HepG2 (cell line): Measurements from ENCODE around the gene ITPK1. TPM values are rescaled to one million over a fixed set of nuclear protein-coding genes. Genes with fewer than 3 reads are reported as not detected.

Experiments
- ATAC-seq: fragments of 200-7000 bp; cut with Tn5 transposase; 3 replicates; pipeline ENCODE4 v1.9.1; 2020; ENCODE audit warnings: mild to moderate bottlenecking, moderate library complexity
- BruUV-seq: library from RNA; stranded (reverse); fragments of 400-500 nt; replicated peaks from 2 replicates; lab custom pipeline; 2021; lab: Mats Ljungman, UMichigan
- CTCF ChIA-PET: fragments of 300-600 bp; formaldehyde crosslinking; extraction: SDS; loops from one replicate; lab custom pipeline; 2021; ENCODE audit warnings: low total read pairs, inconsistent platforms, low intra/inter-chr PET ratio; lab: Yijun Ruan, JAX
- POLR2A ChIA-PET: fragments of 350-600 bp; sonication (Branson Sonifier 250); formaldehyde crosslinking; loops from one replicate; lab custom pipeline; 2020; ENCODE audit warnings: antibody characterized with exemption, inconsistent platforms; lab: Yijun Ruan, JAX
- DNase-seq: peaks from one replicate; pipeline ENCODE4 v3.0.0-alpha.2; 2015; ENCODE audit warnings: low spot score
- FAIRE-seq: peaks from 3 replicates; lab custom pipeline; 2011; peaks lifted over from hg19 to GRCh38; lab: Jason Lieb, UNC
- H2AFZ ChIP-seq: one replicate; pipeline ENCODE4 v1.6.1; 2011; ENCODE audit warnings: low read length, inconsistent platforms
- H3K27ac ChIP-seq: fragments of 300-600 bp; 3 replicates; pipeline ENCODE4 v1.8.0; 2011; ENCODE audit warnings: mixed run types, mild to moderate bottlenecking, mixed read lengths, low read length, inconsistent platforms; ENCODE audit not compliant: insufficient read depth; ENCODE audit errors: extremely low read length
- H3K27me3 ChIP-seq, 2 experiments: fragments of 200-600 bp in 1 of 2; 2 replicates in 1 of 2; 3 replicates in 1 of 2; pipeline versions ENCODE4 v1.6.0 to v1.8.0; 2011; ENCODE audit warnings: low read length in 2 of 2, mild to moderate bottlenecking in 2 of 2, moderate library complexity in 2 of 2, inconsistent platforms in 1 of 2; ENCODE audit not compliant: insufficient read depth in 2 of 2, control insufficient read depth in 1 of 2
- H3K36me3 ChIP-seq, 2 experiments: fragments of 200-600 bp in 1 of 2; replicated peaks in 1 of 2; 2 replicates in 1 of 2; 3 replicates in 1 of 2; pipeline versions ENCODE4 v1.5.1 to v1.8.0; 2011; ENCODE audit warnings: low read length in 2 of 2, inconsistent platforms in 1 of 2; ENCODE audit not compliant: insufficient read depth in 2 of 2, control insufficient read depth in 1 of 2
- H3K4me1 ChIP-seq: 2 replicates; pipeline ENCODE4 v1.5.1; 2012; ENCODE audit warnings: low read length, inconsistent platforms; ENCODE audit not compliant: insufficient read depth
- H3K4me2 ChIP-seq: 2 replicates; pipeline ENCODE4 v1.6.0; 2011; ENCODE audit warnings: low read depth, low read length, inconsistent platforms
- H3K4me3 ChIP-seq, 3 experiments: fragments of 200-600 bp in 1 of 3; sonication (generic), shearing (Covaris generic) in 1 of 3; replicated peaks in 1 of 3; 2 replicates each; pipeline ENCODE4 v1.5.1; 2011 to 2016; ENCODE audit warnings: low read length in 3 of 3, inconsistent platforms in 2 of 3, low read depth in 2 of 3, mild to moderate bottlenecking in 2 of 3, control low read depth in 1 of 3, mixed read lengths in 1 of 3; ENCODE audit not compliant: insufficient read depth in 1 of 3
- H3K79me2 ChIP-seq: one replicate; pipeline ENCODE4 v1.6.1; 2011; ENCODE audit warnings: low read length, inconsistent platforms; ENCODE audit not compliant: insufficient read depth
- H3K9ac ChIP-seq: 2 replicates; pipeline ENCODE4 v1.6.0; 2011; ENCODE audit warnings: mild to moderate bottlenecking, low read depth, low read length, inconsistent platforms; ENCODE audit not compliant: insufficient read depth
- H3K9me3 ChIP-seq: 2 replicates; pipeline ENCODE4 v1.5.1; 2012; ENCODE audit warnings: mild to moderate bottlenecking, low read length
- H4K20me1 ChIP-seq: 2 replicates; pipeline ENCODE4 v1.6.0; 2011; ENCODE audit warnings: inconsistent platforms, mild to moderate bottlenecking, low read length, moderate library complexity; ENCODE audit not compliant: insufficient read depth
- CTCF ChIP-seq: sonication (generic); formaldehyde crosslinking; IDR thresholded peaks from 2 replicates; pipeline ENCODE4 v1.5.0; 2020; ENCODE audit warnings: mild to moderate bottlenecking, missing genetic modification reagents, moderate library complexity
- KIAA2018 ChIP-seq: sonication (generic); formaldehyde crosslinking; IDR thresholded peaks from 2 replicates; pipeline ENCODE4 v1.5.0; 2020; ENCODE audit warnings: mild to moderate bottlenecking, missing genetic modification reagents, borderline replicate concordance
- KLF13 ChIP-seq: sonication (generic); formaldehyde crosslinking; IDR thresholded peaks from 2 replicates; pipeline ENCODE4 v1.4.0; 2020; ENCODE audit warnings: mild to moderate bottlenecking, missing genetic modification reagents
- RFXAP ChIP-seq: sonication (generic); formaldehyde crosslinking; IDR thresholded peaks from 2 replicates; pipeline ENCODE4 v1.4.0; 2020; ENCODE audit warnings: missing genetic modification reagents, borderline replicate concordance
- WGBS: methylation state at CpG from one replicate; pipeline ENCODE4 v1.1.6; 2017; ENCODE audit warnings: low lambda C conversion rate; 5-methylcytosine and 5-hydroxymethylcytosine counted together
- in situ Hi-C: cut with HindIII; loops from 2 replicates; pipeline ENCODE4 v1.10.0; 2017; ENCODE audit warnings: low pct_unique_long_range_greater_than_20kb; ENCODE audit not compliant: extremely low pct_ligation_motif_present
- intact Hi-C: fragments of 100-400 bp; cut with micrococcal nuclease; formaldehyde crosslinking; loops from one replicate; pipeline ENCODE4 v1.10.0; 2022; ENCODE audit not compliant: unreplicated experiment
- polyA plus RNA-seq, 8 experiments: library from polyadenylated mRNA; depleted of rRNA in 3 of 8; stranded (reverse) in 7 of 8; unstranded in 1 of 8; fragments of >200 nt; fragmentation: Illumina TruSeq in 4 of 8; extraction: Trizol in 4 of 8; gene quantifications; 2 replicates each; pipeline versions ENCODE4 v1.2.1 to v1.2.3, GENCODE V29; 2011 to 2016; ENCODE audit warnings: low read depth in 4 of 8, missing spikeins in 1 of 8, mixed read lengths in 1 of 8; ENCODE audit not compliant: insufficient read depth in 1 of 8
- total RNA-seq, 5 experiments: library from RNA; depleted of rRNA; stranded (reverse); fragments of >200 nt; fragmentation: Illumina TruSeq; extraction: Trizol; gene quantifications; 2 replicates each; pipeline ENCODE4 v1.2.3, GENCODE V29; 2016; ENCODE audit warnings: low read depth in 1 of 5
- TF ChIP-seq, protein P1 (sequence below): sonication (generic); formaldehyde crosslinking; IDR thresholded peaks from 2 replicates; pipeline ENCODE4 v1.4.0; 2020; ENCODE audit warnings: missing genetic modification reagents, mild to moderate bottlenecking, borderline replicate concordance

Gene ITPK1
- total and polyA plus RNA-seq, 2 of the 13 experiments (the other 11 are each of a cell fraction or from before 2014, with no cell fraction given) = 20.5 to 47.5 TPM

GRCh38 chr14:92942976-92943710, 172.6 kb downstream of the ITPK1 start:
- POLR2A ChIA-PET = no interaction called here
- in situ Hi-C loops = no loop called here

More at GRCh38 chr14:92942976-92943710, 172.6 kb downstream of the ITPK1 start:
- peaks cover 2 to 4% of the 10 kb centered on the region in 2 experiments; a peak in 3 of 5 replicates for H3K36me3 ChIP-seq
- BruUV-seq = no TSS peak
- no peak overlapping the region for H3K27ac ChIP-seq
- DNase-seq (no peak), FAIRE-seq (no peak), ATAC-seq (no peak)
- TF ChIP-seq KIAA2018 (CRISPR knock-in tag) (no peak), CTCF (CRISPR knock-in tag) (0 out of 2 replicates have a peak, but pooled peaks have one; percentile 19), KLF13 (CRISPR knock-in tag) (no peak), RFXAP (CRISPR knock-in tag) (no peak)
- TF ChIP-seq, protein P1, sequence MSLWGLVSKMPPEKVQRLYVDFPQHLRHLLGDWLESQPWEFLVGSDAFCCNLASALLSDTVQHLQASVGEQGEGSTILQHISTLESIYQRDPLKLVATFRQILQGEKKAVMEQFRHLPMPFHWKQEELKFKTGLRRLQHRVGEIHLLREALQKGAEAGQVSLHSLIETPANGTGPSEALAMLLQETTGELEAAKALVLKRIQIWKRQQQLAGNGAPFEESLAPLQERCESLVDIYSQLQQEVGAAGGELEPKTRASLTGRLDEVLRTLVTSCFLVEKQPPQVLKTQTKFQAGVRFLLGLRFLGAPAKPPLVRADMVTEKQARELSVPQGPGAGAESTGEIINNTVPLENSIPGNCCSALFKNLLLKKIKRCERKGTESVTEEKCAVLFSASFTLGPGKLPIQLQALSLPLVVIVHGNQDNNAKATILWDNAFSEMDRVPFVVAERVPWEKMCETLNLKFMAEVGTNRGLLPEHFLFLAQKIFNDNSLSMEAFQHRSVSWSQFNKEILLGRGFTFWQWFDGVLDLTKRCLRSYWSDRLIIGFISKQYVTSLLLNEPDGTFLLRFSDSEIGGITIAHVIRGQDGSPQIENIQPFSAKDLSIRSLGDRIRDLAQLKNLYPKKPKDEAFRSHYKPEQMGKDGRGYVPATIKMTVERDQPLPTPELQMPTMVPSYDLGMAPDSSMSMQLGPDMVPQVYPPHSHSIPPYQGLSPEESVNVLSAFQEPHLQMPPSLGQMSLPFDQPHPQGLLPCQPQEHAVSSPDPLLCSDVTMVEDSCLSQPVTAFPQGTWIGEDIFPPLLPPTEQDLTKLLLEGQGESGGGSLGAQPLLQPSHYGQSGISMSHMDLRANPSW (CRISPR knock-in tag) = no peak
- H3K4me1 ChIP-seq = no peaks in the 10 kb centered on the region
- no peaks in the 10 kb centered on the region for H3K79me2 ChIP-seq
- no peak overlapping the region for H3K4me2 ChIP-seq
- intact Hi-C loops = no loop called here
- no peak overlapping the region for H2AFZ ChIP-seq
- H3K9ac ChIP-seq = no peak overlapping the region
- WGBS = 97% methylated on average over 22 of the region's 30 CpGs
- no peak overlapping the region for H3K4me3 ChIP-seq
- H3K27me3 ChIP-seq = no peaks in the 10 kb centered on the region
- no peaks in the 10 kb centered on the region for H4K20me1 ChIP-seq
- CTCF ChIA-PET = no interaction called here
- no peaks in the 10 kb centered on the region for H3K9me3 ChIP-seq
